Muscle of arm (tissue), 12 donors: ENCODE data around the gene EIPR1. TPM values are rescaled to one million over a fixed set of nuclear protein-coding genes. Genes with fewer than 3 reads are reported as not detected.
"Not testable (repeated sequence)": the region's sequence is repeated elsewhere in the genome, so short reads cannot be mapped to it uniquely, and the experiment has no call there.

ENCODE experiments used
- DNase-seq: peaks from one replicate; pipeline ENCODE4 v3.0.0-alpha.2; 2013
- polyA plus RNA-seq, 12 donors: library from polyadenylated mRNA; unstranded; fragments of 120-200 nt; gene quantifications; one replicate each; pipeline ENCODE4 v1.2.1, GENCODE V29; 2013; ENCODE audit not compliant: insufficient read length in 12 of 12

EIPR1 gene
- polyA plus RNA-seq, 12 donors: 13.8 to 28.9 (median 16.1) TPM; not detected in 1

DNA sequence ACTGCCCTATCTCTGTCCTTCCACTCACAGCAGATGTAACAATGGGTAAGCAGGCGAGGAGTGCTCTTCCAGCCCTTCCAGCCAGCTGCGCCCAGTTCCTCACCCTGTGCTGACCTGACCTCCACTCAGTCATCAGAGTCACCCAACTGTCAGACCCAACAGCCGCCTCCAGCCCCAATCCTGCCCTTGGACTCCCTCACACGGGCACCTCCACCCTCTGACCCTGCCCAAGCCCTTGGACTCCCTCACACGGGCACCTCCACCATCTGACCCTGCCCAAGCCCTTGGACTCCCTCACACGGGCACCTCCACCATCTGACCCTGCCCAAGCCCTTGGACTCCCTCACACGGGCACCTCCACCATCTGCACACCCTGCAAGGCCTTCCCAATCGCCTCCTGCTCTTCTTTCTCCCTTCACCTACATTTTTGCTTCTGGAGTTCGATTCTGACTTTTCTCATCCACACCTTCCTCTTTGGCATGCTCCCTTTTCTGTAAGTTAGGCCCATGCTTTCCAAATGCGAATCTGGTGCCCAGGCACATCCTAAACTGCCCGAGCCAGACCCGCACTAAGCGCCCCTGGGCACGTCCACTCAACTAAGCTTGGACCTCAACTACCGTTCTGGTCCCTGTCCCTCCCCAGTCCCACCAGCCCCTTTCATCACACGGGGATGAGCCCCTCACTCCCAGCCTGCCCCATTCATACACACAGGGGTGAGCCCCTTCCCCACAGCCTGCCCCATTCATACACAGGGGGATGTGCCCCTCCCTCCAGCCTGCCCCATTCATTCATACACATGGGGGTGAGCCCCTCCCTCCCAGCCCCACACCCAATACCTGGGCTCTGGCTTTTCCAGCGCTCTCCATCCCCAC, 15.9 kb downstream of the EIPR1 start:
- DNase-seq: no peak

DNA sequence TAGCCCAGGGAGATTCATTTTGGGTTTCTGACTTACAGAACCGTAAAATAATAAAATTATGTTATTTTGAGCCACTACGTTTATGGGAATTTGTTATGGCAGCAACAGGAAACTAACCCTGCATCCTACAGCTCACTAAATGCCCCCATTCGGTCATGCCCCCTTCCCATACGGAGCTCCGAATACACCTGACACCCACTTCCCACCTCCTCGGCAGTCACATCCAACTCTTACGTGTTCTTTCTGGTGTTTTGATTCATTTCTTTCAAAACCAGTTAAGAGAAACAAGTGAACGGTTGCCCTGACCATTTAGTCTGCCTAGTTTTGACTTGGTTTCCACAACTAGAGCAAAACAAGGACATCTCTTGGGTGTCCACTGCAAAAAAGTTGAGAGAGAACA, 19.7 kb downstream of the EIPR1 start:
- no peak for DNase-seq

DNA sequence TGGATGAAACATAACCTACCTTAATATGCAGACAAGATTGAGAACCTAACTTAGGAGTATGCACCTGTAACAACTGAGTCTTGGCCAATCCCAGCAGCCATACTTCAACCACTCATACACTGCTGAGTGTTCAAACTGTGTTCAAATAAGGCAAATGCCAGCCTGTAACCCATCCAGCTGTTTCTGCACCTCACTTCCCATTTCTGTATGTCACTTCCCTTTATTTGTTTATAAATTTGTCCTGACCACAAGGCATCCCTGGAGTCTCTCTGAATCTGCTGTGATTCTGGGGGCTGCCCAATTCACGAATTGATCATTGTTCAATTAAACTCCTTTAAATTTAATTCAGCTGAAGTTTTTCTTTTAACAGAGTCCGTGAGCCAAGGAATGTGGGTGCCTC, 20.2 kb downstream of the EIPR1 start:
- DNase-seq: not testable (repeated sequence)

DNA sequence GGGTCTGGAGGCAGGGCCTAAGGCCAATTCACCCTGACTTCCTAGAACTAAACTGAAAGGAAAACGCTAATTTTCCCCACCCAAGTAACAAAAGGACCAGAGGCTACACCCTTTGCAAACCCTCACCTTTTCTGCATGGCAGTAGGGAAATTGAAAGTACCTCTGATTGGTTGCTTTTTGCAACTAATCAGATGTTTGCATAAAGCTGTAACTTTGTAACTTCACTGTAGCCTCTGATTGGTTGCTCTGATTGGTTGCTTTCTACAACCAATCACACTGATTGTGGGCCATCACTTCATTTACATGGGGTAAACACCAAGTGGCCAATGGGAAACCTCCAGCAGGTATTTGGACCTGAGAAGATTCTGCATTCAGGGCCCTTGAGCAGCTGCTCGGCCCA, 20.8 kb downstream of the EIPR1 start:
- DNase-seq: no peak

- DNase-seq: no peak
These were observed 21.6 kb downstream of the EIPR1 start for GRCh38 chr2:3355951-3356569.

- DNase-seq: no peak
These were observed 22.6 kb downstream of the EIPR1 start for GRCh38 chr2:3354986-3355385.

DNA sequence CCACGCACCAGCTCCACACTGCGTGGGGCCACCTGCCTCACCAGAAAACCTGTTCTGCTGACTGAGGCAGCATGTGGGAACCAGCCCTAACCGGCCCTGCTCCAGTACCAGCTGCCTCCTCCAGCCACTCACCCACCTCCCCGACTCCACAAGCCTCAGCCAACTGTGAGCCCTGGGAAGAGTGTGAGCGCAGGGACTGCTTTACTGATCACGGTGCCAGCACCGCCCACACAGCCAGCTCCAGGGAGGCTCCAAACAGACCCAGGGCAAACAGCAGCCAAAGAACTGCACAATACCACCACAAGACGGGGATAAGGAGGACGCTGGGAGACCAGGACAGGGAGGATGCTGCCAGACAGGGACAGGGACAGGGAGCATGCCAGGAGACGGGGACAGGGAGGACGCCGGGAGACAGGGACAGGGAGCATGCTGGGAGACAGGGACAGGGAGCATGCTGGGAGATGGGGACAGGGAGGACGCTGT, 28.4 kb downstream of the EIPR1 start:
- DNase-seq: no peak

- DNase-seq: no peak
These were observed 28.9 kb downstream of the EIPR1 start for GRCh38 chr2:3348767-3349166.

GRCh38 chr2:3345621-3346020, 32.0 kb downstream of the EIPR1 start:
- no peak for DNase-seq

GRCh38 chr2:3344897-3345296, 32.7 kb downstream of the EIPR1 start:
- no peak for DNase-seq

DNA sequence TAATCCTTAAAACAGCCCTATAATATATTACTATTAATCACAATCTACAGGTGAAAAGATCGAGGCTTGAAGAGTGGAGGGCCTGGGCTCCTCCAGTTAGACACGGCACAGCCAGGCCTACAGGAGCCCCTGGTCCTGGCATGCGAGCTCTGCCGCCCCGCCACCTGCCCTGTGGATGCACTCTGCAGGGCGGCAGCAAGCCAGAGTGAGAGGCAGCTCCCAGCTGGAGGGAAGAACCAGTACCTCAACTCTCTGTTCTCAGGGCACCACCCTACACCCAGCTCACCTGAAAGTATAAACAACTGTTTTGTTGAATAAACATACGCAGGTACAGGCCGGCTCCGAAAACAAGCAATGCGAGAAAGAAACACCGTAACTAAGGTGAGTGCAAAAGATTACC, 34.6 kb downstream of the EIPR1 start:
- DNase-seq: no peak

DNA sequence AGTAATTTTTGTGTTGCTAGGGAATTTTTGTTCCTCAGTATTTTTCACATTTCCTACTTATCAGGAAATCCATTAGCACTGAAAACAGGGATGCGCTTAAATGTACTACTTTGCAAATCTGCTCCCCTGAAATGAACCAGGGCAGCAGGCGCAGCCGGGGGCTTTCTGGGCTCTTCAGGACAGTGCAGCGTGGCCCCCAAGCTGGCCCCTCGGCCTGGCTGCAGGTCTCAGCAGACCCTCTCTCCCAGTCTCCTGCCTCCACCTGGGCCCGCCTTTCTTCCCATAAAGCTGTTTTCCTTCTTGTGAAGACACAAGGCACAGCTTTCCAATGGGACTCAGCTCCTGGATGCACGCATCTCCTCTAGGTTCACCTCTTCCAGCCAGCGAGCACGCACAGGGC, 35.3 kb downstream of the EIPR1 start:
- no peak for DNase-seq

DNA sequence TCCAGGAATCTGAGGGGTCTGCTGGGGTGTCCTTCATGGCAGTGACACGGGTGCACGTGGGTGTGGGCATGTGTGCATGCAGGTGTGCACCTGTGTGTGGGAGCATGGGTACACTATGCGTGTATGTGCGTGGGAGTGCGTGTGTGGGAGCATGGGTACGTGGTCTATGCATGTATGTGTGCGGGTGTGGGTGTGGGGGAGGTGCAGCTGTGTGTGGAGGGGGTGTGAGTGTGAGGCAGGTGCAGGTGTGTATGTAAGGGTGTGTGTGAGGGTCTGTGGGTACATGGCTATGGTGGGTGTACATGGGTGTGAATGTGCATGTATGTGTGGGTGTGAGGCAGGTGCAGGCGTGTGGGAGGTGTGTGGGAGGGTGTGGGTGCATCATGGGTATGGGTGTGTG, 36.3 kb downstream of the EIPR1 start:
- no peak for DNase-seq

DNA sequence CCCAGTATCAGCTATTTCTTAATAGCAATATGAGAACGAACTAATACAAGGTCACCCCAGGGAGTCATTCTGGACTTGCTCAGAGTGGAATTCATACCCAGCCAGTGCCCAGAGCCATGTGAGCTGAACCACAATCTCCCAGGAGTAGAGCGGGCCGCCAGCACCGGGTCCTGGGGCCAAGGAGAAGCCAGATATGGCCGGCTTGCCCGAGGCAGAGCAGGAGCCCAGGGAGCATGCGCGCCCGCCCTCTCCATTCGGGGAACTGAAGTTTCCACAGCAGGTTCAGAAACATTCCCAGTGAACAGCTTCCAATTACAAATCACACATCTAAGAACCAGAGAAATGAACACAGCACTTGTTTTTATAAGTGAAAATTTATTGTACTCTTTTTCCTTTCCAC, 37.5 kb downstream of the EIPR1 start:
- DNase-seq: no peak

DNA sequence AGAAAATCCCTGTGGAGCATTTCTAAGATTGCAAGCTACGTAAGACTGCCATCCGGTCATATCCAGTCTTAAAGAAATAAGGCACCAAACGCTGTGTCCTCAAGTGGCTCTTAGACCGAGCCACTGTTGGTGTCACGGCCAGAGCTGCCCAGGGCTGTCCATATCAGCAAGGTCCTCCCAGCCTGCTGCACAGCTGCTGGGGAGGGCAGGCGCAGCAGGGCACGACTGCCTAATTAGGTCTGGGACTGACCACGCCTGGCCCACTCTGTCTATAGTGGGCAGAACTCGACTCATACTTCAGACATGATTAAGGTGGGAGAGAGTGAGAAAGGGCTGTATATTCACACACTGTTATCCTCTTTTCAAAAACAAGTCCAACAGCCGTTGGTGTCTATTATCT, 39.3 kb downstream of the EIPR1 start:
- no peak for DNase-seq

- no peak for DNase-seq
These were observed 40.8 kb downstream of the EIPR1 start for GRCh38 chr2:3336844-3337243.

DNA sequence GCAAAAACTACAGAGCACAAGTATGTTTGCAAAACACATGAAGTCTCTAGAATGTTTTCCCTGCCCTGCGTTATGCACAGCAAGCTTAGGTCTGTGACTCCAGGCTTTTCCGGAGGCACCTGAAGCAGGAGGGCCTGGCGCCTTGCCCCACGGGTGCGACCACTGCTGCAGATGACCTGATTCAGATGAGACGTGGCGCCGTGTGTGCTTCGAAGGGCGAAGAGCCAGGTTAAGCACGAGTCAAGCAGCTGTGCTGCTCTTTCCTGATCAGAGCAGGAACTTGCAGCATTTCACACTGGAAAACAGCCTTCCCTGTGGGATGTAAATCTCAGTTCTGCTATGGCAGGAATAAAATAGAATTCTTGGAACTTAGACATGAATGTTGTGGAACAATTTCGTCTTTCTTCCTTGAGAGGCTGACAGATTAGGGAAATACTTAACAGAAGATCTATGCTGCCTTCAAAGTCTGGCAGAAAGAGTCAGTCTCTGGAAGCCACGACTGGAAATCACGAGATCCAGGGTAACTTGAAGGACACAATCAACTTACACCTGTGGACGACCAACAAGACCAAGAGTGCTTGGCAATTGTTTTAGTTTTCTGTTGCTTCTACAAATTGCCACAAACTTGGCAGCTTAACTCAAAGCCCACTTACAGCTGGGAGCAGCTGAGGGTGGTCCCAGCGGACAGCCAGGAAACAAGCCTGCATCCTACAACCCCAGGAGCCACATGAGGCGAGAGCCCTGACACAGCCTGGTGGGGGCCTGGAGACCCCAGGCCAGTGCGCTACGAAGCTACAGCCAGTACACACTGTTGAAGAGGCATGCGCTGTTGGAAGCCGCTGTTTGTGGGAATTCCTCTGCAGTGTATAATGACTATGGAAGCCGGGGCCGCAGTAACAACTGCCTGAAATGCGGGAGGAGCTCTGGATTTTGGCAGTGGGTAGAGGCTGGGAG, 42.9 kb downstream of the EIPR1 start:
- peak; percentile 88 for DNase-seq

GRCh38 chr2:3332133-3332532, 45.5 kb downstream of the EIPR1 start:
- no peak for DNase-seq

- DNase-seq: no peak
These were observed 48.1 kb downstream of the EIPR1 start for GRCh38 chr2:3329491-3329890.

GRCh38 chr2:3326871-3327270, 50.7 kb downstream of the EIPR1 start:
- DNase-seq: no peak

DNA sequence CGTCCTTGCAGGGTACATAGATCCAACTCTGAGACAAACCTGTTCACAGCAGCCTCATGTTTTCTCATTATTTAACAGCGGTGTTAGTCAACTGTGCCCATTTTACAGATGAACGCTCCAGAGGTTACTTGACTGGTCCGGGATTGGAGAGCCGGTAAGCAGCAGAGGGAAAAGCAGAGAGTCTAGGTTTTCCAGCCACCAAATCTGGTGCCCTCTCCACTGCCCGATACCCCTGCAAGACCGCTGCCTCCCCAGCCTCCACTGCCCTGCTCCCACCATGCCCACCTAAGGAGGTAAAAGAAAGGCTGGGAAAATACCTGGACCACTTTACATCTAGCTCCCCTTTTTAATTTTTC, 51.5 kb downstream of the EIPR1 start:
- DNase-seq: no peak

DNA sequence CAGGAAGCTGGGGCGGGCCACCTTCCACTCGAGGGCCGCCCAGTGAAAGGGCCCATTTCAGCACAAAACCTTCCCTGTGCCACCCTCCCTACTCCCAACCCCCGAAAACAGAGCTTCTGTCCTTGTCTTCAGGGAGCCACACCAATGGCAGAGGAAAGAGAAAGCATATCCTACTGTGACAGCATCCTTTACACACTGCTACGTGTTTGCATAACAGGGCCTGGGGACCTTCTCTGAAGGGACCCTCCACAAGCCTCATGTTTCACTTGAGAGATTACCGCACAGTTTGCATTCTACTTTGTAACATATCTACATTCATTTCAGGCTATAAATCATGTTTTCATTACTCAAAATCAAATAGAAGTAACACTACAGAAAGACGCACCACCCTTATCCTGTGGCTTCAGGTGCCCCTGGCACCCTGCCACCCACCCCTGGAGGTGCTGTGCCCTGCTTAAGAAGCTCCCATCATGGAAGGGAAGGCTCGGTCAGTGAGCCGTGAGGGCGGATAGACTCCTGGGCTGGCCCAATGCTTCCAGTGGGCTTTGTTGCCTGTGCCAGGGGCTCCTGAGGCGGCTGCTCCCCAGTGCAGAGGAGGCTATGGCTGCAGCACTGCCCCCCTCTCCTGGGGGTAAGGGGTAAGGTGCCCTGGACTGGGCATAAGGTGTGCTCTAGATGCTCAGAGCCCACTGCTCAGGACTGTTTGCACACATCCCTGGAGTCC, 52.0 kb downstream of the EIPR1 start:
- no peak for DNase-seq
